GM12878 (cell line): ENCODE measurements around the gene IQGAP1. TPM values are rescaled to one million over a fixed set of nuclear protein-coding genes. Genes with fewer than 3 reads are reported as not detected.

Experiments
- ATAC-seq: fragments of 200-7000 bp; cut with Tn5 transposase; 3 replicates; pipeline ENCODE4 v1.9.1; 2020; ENCODE audit warnings: mild to moderate bottlenecking, moderate library complexity
- BruUV-seq: library from RNA; stranded (reverse); fragments of 400-500 nt; replicated peaks from 2 replicates; lab custom pipeline; 2021; lab: Mats Ljungman, UMichigan
- CTCF ChIA-PET: fragments of 300-600 bp; sonication (Branson Sonifier 250); formaldehyde crosslinking; extraction: SDS; loops from one replicate; lab custom pipeline; 2021; ENCODE audit warnings: inconsistent platforms; lab: Yijun Ruan, JAX
- POLR2A ChIA-PET: fragments of 350-600 bp; formaldehyde crosslinking; extraction: SDS; loops from one replicate; lab custom pipeline; 2021; ENCODE audit warnings: inconsistent platforms; lab: Charles Lee
- RAD21 ChIA-PET: fragments of 300-600 bp; sonication (Branson Sonifier 250); formaldehyde crosslinking; loops from one replicate; lab custom pipeline; 2023; ENCODE audit warnings: antibody characterized with exemption; ENCODE audit not compliant: unreplicated experiment; lab: Charles Lee
- SMC1A ChIA-PET: fragments of 300-600 bp; sonication (Branson Sonifier 250); formaldehyde crosslinking; loops from one replicate; lab custom pipeline; 2023; ENCODE audit not compliant: unreplicated experiment, uncharacterized antibody; lab: Charles Lee
- DNase-seq: peaks from one replicate; pipeline ENCODE4 v3.0.0-alpha.2; 2011; ENCODE audit warnings: low read depth, low spot score
- FAIRE-seq: peaks from 3 replicates; lab custom pipeline; 2011; peaks lifted over from hg19 to GRCh38; lab: Jason Lieb, UNC
- H2AFZ ChIP-seq: 2 replicates; pipeline ENCODE4 v1.6.0; 2011; ENCODE audit warnings: low read depth, low read length, control low read depth; ENCODE audit not compliant: control insufficient read depth
- H3K27ac ChIP-seq: 2 replicates; pipeline ENCODE4 v1.5.1; 2011; ENCODE audit warnings: control low read depth; ENCODE audit not compliant: control insufficient read depth, insufficient read depth
- H3K27me3 ChIP-seq, 2 experiments: replicated peaks in 1 of 2; 2 replicates each; pipeline versions ENCODE4 v1.6.0 to v1.6.1; 2011; ENCODE audit warnings: low read length in 1 of 2; ENCODE audit not compliant: control insufficient read depth in 2 of 2, insufficient read depth in 2 of 2
- H3K36me3 ChIP-seq, 2 experiments: 2 replicates each; pipeline ENCODE4 v1.5.1; 2011; ENCODE audit warnings: low read length in 1 of 2; ENCODE audit not compliant: control insufficient read depth in 2 of 2, insufficient read depth in 2 of 2
- H3K4me1 ChIP-seq: 2 replicates; pipeline ENCODE4 v1.6.1; 2011; ENCODE audit warnings: mild to moderate bottlenecking, low read length, moderate library complexity, mixed read lengths; ENCODE audit not compliant: control insufficient read depth, insufficient read depth
- H3K4me2 ChIP-seq: 2 replicates; pipeline ENCODE4 v1.6.0; 2011; ENCODE audit warnings: control low read depth; ENCODE audit not compliant: control insufficient read depth, insufficient read depth
- H3K4me3 ChIP-seq: fragments of 200-600 bp; sonication (generic); 2 replicates; pipeline ENCODE4 v1.5.1; 2016
- H3K79me2 ChIP-seq: 2 replicates; pipeline ENCODE4 v1.6.0; 2011; ENCODE audit warnings: low read length; ENCODE audit not compliant: control insufficient read depth, insufficient read depth
- H3K9ac ChIP-seq: 2 replicates; pipeline ENCODE4 v1.8.0; 2011; ENCODE audit warnings: low read length, control low read depth, mixed read lengths; ENCODE audit not compliant: control insufficient read depth, insufficient read depth
- H3K9me3 ChIP-seq: replicated peaks from 3 replicates; pipeline ENCODE4 v1.5.1; 2011; ENCODE audit warnings: mild to moderate bottlenecking, low read length; ENCODE audit not compliant: control insufficient read depth, insufficient read depth
- H4K20me1 ChIP-seq: 2 replicates; pipeline ENCODE4 v1.6.0; 2011; ENCODE audit not compliant: control insufficient read depth, insufficient read depth
- BACH1 ChIP-seq: fragments of 450-650 bp; IDR thresholded peaks from 2 replicates; pipeline ENCODE4 v1.6.1; 2017; ENCODE audit warnings: mild to moderate bottlenecking, borderline replicate concordance
- CREB1 ChIP-seq: IDR thresholded peaks from 2 replicates; pipeline ENCODE4 v1.6.1; 2012; ENCODE audit warnings: low read depth, mild to moderate bottlenecking, inconsistent platforms
- EZH2 ChIP-seq: IDR thresholded peaks from 2 replicates; pipeline ENCODE4 v1.6.1; 2012; ENCODE audit warnings: low read depth, mild to moderate bottlenecking, control low read depth, inconsistent platforms, low read length, borderline replicate concordance; ENCODE audit not compliant: control insufficient read depth
- MLLT1 ChIP-seq: fragments of 450-650 bp; IDR thresholded peaks from 2 replicates; pipeline ENCODE4 v1.6.1; 2016; ENCODE audit warnings: mild to moderate bottlenecking
- PML ChIP-seq: IDR thresholded peaks from 2 replicates; pipeline ENCODE4 v1.6.1; 2012; ENCODE audit warnings: low read length, inconsistent platforms
- RELA ChIP-seq: fragments of 450-650 bp; IDR thresholded peaks from 2 replicates; pipeline ENCODE4 v1.8.0; 2014; ENCODE audit warnings: borderline replicate concordance; ENCODE audit not compliant: partially characterized antibody
- SIN3A ChIP-seq: IDR thresholded peaks from 2 replicates; pipeline ENCODE4 v1.6.1; 2012; ENCODE audit warnings: low read depth, low read length, improper control_type of control experiment
- ZNF207 ChIP-seq: fragments of 450-650 bp; IDR thresholded peaks from 2 replicates; pipeline ENCODE4 v1.6.1; 2014; ENCODE audit warnings: antibody characterized with exemption, mild to moderate bottlenecking, borderline replicate concordance
- WGBS: methylation state at CpG from one replicate; pipeline ENCODE4 v1.1.6; 2016; ENCODE audit warnings: low lambda C conversion rate; ENCODE audit not compliant: insufficient replicate concordance, insufficient coverage; ENCODE audit errors: missing lambda C conversion rate; 5-methylcytosine and 5-hydroxymethylcytosine counted together
- in situ Hi-C: fragments of 300-500 bp; cut with MboI; formaldehyde crosslinking; loops from 9 replicates; pipeline ENCODE4 v1.14.3; 2018; ENCODE audit warnings: mixed read lengths
- intact Hi-C: fragments of 100-400 bp; cut with micrococcal nuclease; formaldehyde crosslinking; loops from one replicate; pipeline ENCODE4 v1.14.2; 2022; ENCODE audit not compliant: unreplicated experiment
- polyA plus RNA-seq, 11 experiments: library from polyadenylated mRNA; depleted of rRNA in 4 of 11; unstranded in 6 of 11; stranded (reverse) in 5 of 11; fragments of >200 nt; fragmentation: Nextera tagmentation in 4 of 11; fragmentation: Illumina TruSeq in 1 of 11; extraction: Ambion mirVana in 4 of 11; extraction: Trizol in 1 of 11; gene quantifications; 1 replicate in 1 of 11; 2 replicates in 10 of 11; pipeline versions ENCODE4 v1.2.1 to v1.2.3, GENCODE V29; 2011 to 2016; ENCODE audit warnings: inconsistent platforms in 2 of 11, missing spikeins in 2 of 11, low read depth in 1 of 11
- total RNA-seq, 4 experiments: library from RNA; depleted of rRNA in 3 of 4; stranded (reverse); fragments of >200 nt in 3 of 4; fragmentation: Illumina TruSeq in 1 of 4; extraction: Trizol in 1 of 4; gene quantifications; 2 replicates each; pipeline versions ENCODE4 v1.2.1 to v1.2.3, GENCODE V29; 2013 to 2021
- TF ChIP-seq, protein P1 (sequence below): IDR thresholded peaks from 2 replicates; pipeline ENCODE4 v1.6.1; 2011; ENCODE audit warnings: low read depth, mild to moderate bottlenecking, low read length, moderate library complexity, borderline replicate concordance; ENCODE audit errors: extremely low read depth

The IQGAP1 gene
- total and polyA plus RNA-seq, 10 of the 15 experiments (the other 5 are each of a cell fraction or from before 2014, with no cell fraction given) = 65.2 to 250 (median 112) TPM

DNA sequence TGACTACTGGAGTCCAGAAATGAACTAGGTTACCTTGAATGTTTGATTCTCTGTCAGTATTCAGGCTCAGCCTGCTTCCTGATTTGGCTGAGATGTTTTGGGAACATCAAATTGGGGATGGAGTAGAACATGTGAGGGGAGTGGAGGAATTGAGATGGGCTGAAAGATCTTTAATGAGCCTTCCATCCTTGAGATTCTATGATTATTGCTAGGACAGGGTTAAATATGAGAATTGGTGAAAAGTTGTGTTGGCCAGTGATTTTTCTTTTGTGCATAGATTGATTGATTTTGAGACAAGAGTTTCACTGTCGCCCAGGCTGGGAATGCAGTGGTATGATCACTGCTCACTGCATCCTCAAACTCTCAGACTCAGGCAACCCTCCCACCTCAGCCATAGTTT, 32.4 kb downstream of the IQGAP1 start:
- ATAC-seq (no peak), FAIRE-seq (no peak), DNase-seq (no peak)
- H3K27me3 ChIP-seq = no peaks in the 10 kb centered on the region
- RAD21 ChIA-PET = no interaction called here
- peaks cover 67% of the 10 kb centered on the region for H3K79me2 ChIP-seq
- peak overlapping the region; percentile 50 for H3K4me2 ChIP-seq
- peak overlapping the region; percentile 73 for H3K27ac ChIP-seq
- no peaks in the 10 kb centered on the region; the same call in 1 of the 3 replicates for H3K9me3 ChIP-seq
- POLR2A ChIA-PET = interaction anchor here (0.6 kb wide), 1 partner anchor 69 kb away, joined by 7 read pairs; no protein-coding TSS in a partner anchor
- TF ChIP-seq RELA (no peak), ZNF207 (no peak), SIN3A (no peak), MLLT1 (no peak), BACH1 (no peak), PML (no peak), EZH2 (no peak), CREB1 (no peak)
- TF ChIP-seq, protein P1, sequence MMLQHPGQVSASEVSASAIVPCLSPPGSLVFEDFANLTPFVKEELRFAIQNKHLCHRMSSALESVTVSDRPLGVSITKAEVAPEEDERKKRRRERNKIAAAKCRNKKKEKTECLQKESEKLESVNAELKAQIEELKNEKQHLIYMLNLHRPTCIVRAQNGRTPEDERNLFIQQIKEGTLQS = no peak
- in situ Hi-C loops = no loop called here
- H3K36me3 ChIP-seq = peaks cover 0 to 3% of the 10 kb centered on the region in 2 experiments; a peak in 1 of 4 replicates
- WGBS = 38% methylated on average over 1 of the region's 1 CpG
- intact Hi-C loops = loop anchor here (5.0 kb wide), 1 partner anchor 98 kb away; no protein-coding TSS in a partner anchor
- CTCF ChIA-PET = interaction anchor here (1.1 to 1.8 kb wide), 4 partner anchors 8 to 116 kb away, joined by 3 to 8 read pairs (median 6); no protein-coding TSS in a partner anchor
- BruUV-seq = no TSS peak
- SMC1A ChIA-PET = interaction anchor here (1.4 to 6.4 kb wide), 4 partner anchors 7 to 16 kb away, joined by 3 to 38 read pairs (median 5); no protein-coding TSS in a partner anchor
- no peak overlapping the region for H2AFZ ChIP-seq
- H3K9ac ChIP-seq = no peak overlapping the region
- H3K4me3 ChIP-seq = no peak overlapping the region
- peaks cover 30% of the 10 kb centered on the region for H3K4me1 ChIP-seq
- no peaks in the 10 kb centered on the region for H4K20me1 ChIP-seq
